Measurements from ENCODE around the gene MRAP.

The MRAP gene

DNA sequence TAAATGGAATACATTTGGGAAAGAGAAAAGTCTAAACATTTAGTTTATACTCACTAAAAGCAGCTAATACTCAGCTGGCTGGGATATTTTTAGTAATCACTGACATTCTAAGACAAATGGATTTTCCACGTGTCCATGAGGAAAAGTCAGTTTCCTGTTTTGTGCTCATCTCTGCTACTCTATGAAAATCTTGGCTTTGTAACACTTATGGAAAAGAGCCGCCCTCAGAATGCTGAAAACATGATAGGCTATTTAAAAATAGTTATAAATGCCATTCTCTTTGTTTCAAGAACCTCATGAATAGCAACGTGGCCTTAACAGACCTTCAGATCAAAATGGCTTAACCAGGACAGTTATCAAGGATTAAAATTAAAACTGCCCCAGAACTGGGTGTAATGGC, 29.9 kb downstream of the MRAP start:
- DNase-seq (ENCODE audit: low read depth), result no peak
- TF ChIP-seq, protein P1, sequence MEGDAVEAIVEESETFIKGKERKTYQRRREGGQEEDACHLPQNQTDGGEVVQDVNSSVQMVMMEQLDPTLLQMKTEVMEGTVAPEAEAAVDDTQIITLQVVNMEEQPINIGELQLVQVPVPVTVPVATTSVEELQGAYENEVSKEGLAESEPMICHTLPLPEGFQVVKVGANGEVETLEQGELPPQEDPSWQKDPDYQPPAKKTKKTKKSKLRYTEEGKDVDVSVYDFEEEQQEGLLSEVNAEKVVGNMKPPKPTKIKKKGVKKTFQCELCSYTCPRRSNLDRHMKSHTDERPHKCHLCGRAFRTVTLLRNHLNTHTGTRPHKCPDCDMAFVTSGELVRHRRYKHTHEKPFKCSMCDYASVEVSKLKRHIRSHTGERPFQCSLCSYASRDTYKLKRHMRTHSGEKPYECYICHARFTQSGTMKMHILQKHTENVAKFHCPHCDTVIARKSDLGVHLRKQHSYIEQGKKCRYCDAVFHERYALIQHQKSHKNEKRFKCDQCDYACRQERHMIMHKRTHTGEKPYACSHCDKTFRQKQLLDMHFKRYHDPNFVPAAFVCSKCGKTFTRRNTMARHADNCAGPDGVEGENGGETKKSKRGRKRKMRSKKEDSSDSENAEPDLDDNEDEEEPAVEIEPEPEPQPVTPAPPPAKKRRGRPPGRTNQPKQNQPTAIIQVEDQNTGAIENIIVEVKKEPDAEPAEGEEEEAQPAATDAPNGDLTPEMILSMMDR (IDR thresholded peaks at IDR 0.05; ENCODE audit: control insufficient read depth, insufficient read depth, low read depth, low read length, missing control alignments), result no peak
- no peak overlapping the region for H3K4me3 ChIP-seq (ENCODE audit: control insufficient read depth, low read depth, low read length)

DNA sequence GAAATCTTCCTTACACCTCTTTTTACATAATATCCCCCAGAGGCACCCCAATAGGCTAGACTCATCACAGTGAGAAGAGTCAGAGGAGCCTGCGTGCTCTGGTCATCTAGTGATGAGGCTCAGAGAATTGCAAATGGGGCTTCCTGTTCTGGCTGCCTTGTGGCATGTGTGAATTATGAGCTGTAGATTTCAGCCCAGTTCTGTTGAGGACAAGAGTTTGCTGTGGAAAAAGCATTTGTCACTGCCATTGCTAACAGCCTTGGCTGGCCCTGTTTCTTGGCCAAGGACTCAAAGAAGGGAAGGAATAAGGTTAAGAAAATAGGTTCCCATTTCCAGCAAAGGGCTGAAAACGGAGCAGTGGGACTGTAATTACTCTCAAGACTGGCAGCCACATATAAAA, 30.7 kb downstream of the MRAP start:
- no peak for DNase-seq (ENCODE audit: low read depth)
- H3K4me3 ChIP-seq (ENCODE audit: control insufficient read depth, low read depth, low read length), result no peak overlapping the region
- TF ChIP-seq, protein P1 (IDR thresholded peaks at IDR 0.05; ENCODE audit: control insufficient read depth, insufficient read depth, low read depth, low read length, missing control alignments), result no peak

DNA sequence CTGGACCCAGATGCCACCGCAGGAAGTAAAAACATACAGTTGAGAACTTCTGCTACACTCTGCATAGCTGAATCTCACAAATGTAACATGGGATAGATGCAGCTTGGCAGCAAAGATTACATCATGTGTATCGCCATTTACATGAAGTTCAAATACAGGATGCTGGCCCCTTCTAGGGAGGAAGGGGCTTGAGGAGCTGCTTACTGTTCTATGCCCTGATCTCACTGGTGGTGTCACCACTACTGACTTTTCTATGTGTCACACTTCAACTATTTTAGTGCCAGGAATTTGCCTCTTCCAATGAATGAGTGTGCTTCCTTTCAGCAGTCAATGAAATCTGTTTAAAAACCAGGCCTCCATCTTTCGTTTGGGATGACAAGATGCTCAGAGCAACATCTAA, 31.1 kb downstream of the MRAP start:
- TF ChIP-seq, protein P1 (IDR thresholded peaks at IDR 0.05; ENCODE audit: control insufficient read depth, insufficient read depth, low read depth, low read length, missing control alignments), result no peak
- DNase-seq (ENCODE audit: low read depth), result no peak
- no peak overlapping the region for H3K4me3 ChIP-seq (ENCODE audit: control insufficient read depth, low read depth, low read length)

DNA sequence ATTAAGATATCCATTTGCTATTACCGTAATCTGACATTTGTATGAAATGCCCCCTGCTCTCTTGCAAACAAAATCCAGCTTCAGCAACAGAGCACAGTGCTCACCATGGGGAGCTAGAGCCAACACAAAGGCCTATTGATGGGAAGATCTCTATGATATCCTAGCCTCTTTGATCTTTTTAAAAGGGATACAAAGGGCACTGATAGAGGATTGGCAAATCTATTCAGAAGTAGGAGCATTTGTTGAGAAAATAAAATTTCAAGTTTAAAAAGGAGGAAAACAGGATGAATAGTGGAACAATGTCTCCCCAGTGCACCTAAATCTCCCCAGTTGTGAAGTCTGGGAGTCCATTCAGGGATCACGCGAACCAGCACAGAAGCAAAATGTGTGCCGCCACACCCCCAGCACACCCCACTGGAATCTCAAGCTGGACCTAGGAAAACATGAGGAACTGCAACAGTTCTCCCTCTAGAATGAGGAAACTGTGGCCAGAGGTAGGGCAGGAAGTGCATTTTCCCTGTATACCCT, 32.2 kb downstream of the MRAP start:
- TF ChIP-seq, protein P1 (IDR thresholded peaks at IDR 0.05; ENCODE audit: control insufficient read depth, insufficient read depth, low read depth, low read length, missing control alignments), result no peak
- DNase-seq (ENCODE audit: low read depth), result no peak
- H3K4me3 ChIP-seq (ENCODE audit: control insufficient read depth, low read depth, low read length), result no peak overlapping the region

DNA sequence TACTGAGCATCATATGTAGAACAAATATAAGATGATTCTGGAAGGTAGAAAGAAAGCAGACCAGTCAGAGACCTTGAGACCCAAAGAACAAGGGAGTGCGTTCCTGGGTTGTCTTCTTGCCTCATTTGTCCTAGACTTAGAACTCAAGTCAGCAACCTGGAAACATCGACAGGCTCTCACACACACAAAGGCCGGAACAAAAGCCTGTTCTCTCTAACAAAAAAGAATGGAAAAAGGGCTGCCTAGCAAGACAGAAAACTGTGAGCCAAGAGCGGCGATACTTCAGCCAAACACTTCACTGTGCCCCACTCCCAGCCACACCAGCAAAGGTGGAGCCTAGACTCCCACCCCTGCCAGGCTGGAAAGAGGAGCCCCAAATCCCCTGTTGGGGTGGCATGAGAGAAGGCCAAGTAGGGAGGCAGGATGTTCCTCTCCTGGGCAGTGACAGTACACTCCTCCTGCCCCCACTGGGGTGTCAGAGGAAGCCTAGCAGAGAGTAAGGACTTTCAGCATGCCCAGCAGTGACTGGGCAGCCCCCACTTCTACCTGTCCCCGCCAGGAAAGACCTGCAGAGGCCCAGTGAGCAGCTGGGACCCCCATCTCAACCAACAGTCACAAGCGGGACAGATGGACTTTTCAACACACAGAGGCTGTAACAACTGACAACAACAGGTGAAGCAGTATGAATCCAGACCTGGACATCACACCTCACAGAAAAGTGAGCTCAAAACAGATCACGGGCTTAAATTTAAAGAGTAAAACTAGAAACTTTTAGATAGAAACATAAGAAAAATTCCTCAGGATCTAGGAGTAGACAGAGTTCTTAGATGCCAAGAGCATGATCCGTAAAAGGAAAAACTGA, 33.0 kb downstream of the MRAP start:
- DNase-seq (ENCODE audit: low read depth), result no peak
- no peak overlapping the region for H3K4me3 ChIP-seq (ENCODE audit: control insufficient read depth, low read depth, low read length)
- TF ChIP-seq, protein P1 (IDR thresholded peaks at IDR 0.05; ENCODE audit: control insufficient read depth, insufficient read depth, low read depth, low read length, missing control alignments), result no peak

DNA sequence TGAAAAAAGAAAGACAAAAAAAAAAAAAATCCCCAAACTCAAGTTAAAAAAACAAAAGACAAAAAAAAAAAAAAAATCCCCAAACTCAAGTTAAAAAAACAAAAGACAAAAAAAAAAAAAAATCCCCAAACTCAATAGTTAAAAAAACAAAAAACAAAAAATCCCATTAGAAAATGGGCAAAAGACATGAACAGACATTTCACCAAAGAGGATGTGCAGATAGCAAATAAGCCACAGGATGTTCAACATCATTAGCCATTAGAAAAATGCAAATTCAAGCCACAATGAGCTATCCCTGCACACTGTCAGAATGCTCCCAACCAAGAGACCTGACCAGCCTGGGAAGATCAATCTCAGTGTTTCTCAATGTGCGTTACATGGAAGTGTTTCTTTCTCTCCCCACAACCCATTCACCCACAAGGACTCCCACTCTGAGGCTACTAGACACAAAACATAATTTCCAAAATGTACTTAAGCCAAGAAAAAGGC, 33.9 kb downstream of the MRAP start:
- no peak overlapping the region for H3K4me3 ChIP-seq (ENCODE audit: control insufficient read depth, low read depth, low read length)
- no peak for DNase-seq (ENCODE audit: low read depth)
- TF ChIP-seq, protein P1 (IDR thresholded peaks at IDR 0.05; ENCODE audit: control insufficient read depth, insufficient read depth, low read depth, low read length, missing control alignments), result no peak
